ENCODE results near the gene CCDC154.

CCDC154 gene

GRCh38 chr16:1436731-1437355 is 7.5 kb downstream of the CCDC154 start:
- TF ChIP-seq, protein P1, sequence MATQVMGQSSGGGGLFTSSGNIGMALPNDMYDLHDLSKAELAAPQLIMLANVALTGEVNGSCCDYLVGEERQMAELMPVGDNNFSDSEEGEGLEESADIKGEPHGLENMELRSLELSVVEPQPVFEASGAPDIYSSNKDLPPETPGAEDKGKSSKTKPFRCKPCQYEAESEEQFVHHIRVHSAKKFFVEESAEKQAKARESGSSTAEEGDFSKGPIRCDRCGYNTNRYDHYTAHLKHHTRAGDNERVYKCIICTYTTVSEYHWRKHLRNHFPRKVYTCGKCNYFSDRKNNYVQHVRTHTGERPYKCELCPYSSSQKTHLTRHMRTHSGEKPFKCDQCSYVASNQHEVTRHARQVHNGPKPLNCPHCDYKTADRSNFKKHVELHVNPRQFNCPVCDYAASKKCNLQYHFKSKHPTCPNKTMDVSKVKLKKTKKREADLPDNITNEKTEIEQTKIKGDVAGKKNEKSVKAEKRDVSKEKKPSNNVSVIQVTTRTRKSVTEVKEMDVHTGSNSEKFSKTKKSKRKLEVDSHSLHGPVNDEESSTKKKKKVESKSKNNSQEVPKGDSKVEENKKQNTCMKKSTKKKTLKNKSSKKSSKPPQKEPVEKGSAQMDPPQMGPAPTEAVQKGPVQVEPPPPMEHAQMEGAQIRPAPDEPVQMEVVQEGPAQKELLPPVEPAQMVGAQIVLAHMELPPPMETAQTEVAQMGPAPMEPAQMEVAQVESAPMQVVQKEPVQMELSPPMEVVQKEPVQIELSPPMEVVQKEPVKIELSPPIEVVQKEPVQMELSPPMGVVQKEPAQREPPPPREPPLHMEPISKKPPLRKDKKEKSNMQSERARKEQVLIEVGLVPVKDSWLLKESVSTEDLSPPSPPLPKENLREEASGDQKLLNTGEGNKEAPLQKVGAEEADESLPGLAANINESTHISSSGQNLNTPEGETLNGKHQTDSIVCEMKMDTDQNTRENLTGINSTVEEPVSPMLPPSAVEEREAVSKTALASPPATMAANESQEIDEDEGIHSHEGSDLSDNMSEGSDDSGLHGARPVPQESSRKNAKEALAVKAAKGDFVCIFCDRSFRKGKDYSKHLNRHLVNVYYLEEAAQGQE (IDR thresholded peaks at IDR 0.05; ENCODE audit: insufficient read depth in 1 of 2, low read depth in 2 of 2, low read length in 2 of 2) = no peak

- no peak for TF ChIP-seq SIN3A (IDR thresholded peaks at IDR 0.05; ENCODE audit: borderline replicate concordance, insufficient read depth, low read length)
- no peak for TF ChIP-seq FOXP2 (optimal IDR thresholded peaks at IDR 0.05; ENCODE audit: borderline replicate concordance, extremely low read depth, extremely low read length, insufficient read depth)
- TF ChIP-seq TAF1 (IDR thresholded peaks at IDR 0.05; ENCODE audit: borderline replicate concordance, insufficient read depth, low read length) = no peak
- TF ChIP-seq POLR2AphosphoS5 (IDR thresholded peaks at IDR 0.05; ENCODE audit: low read depth, low read length) = no peak
These were observed 8.2 kb downstream of the CCDC154 start for GRCh38 chr16:1435921-1436697.

- TF ChIP-seq POLR2AphosphoS5 (IDR thresholded peaks at IDR 0.05; ENCODE audit: low read depth, low read length) (no peak), TAF1 (IDR thresholded peaks at IDR 0.05; ENCODE audit: borderline replicate concordance, insufficient read depth, low read length) (no peak), SIN3A (IDR thresholded peaks at IDR 0.05; ENCODE audit: borderline replicate concordance, insufficient read depth, low read length) (no peak), FOXP2 (optimal IDR thresholded peaks at IDR 0.05; ENCODE audit: borderline replicate concordance, extremely low read depth, extremely low read length, insufficient read depth) (no peak)
- TF ChIP-seq, protein P1 (IDR thresholded peaks at IDR 0.05; ENCODE audit: insufficient read depth in 1 of 2, low read depth in 2 of 2, low read length in 2 of 2) = no peak
These were observed 9.4 kb downstream of the CCDC154 start for GRCh38 chr16:1434644-1435592.

- no peak for TF ChIP-seq FOXP2 (optimal IDR thresholded peaks at IDR 0.05; ENCODE audit: borderline replicate concordance, extremely low read depth, extremely low read length, insufficient read depth)
- TF ChIP-seq, protein P1 (IDR thresholded peaks at IDR 0.05; ENCODE audit: insufficient read depth in 1 of 2, low read depth in 2 of 2, low read length in 2 of 2) = no peak
- no peak for TF ChIP-seq TAF1 (IDR thresholded peaks at IDR 0.05; ENCODE audit: borderline replicate concordance, insufficient read depth, low read length)
- no peak for TF ChIP-seq SIN3A (IDR thresholded peaks at IDR 0.05; ENCODE audit: borderline replicate concordance, insufficient read depth, low read length)
- TF ChIP-seq POLR2AphosphoS5 (IDR thresholded peaks at IDR 0.05; ENCODE audit: low read depth, low read length) = no peak
These were observed 10.6 kb downstream of the CCDC154 start for GRCh38 chr16:1433756-1434155.

GRCh38 chr16:1433263-1433560 is 11.1 kb downstream of the CCDC154 start:
- TF ChIP-seq FOXP2 (optimal IDR thresholded peaks at IDR 0.05; ENCODE audit: borderline replicate concordance, extremely low read depth, extremely low read length, insufficient read depth) (no peak), TAF1 (IDR thresholded peaks at IDR 0.05; ENCODE audit: borderline replicate concordance, insufficient read depth, low read length) (no peak), SIN3A (IDR thresholded peaks at IDR 0.05; ENCODE audit: borderline replicate concordance, insufficient read depth, low read length) (no peak), POLR2AphosphoS5 (IDR thresholded peaks at IDR 0.05; ENCODE audit: low read depth, low read length) (no peak)
- TF ChIP-seq, protein P1 (IDR thresholded peaks at IDR 0.05; ENCODE audit: insufficient read depth in 1 of 2, low read depth in 2 of 2, low read length in 2 of 2) = no peak

Measured in PFSK-1 (cell line).